ENCODE results near the gene CDRT4.

CDRT4 gene

DNA sequence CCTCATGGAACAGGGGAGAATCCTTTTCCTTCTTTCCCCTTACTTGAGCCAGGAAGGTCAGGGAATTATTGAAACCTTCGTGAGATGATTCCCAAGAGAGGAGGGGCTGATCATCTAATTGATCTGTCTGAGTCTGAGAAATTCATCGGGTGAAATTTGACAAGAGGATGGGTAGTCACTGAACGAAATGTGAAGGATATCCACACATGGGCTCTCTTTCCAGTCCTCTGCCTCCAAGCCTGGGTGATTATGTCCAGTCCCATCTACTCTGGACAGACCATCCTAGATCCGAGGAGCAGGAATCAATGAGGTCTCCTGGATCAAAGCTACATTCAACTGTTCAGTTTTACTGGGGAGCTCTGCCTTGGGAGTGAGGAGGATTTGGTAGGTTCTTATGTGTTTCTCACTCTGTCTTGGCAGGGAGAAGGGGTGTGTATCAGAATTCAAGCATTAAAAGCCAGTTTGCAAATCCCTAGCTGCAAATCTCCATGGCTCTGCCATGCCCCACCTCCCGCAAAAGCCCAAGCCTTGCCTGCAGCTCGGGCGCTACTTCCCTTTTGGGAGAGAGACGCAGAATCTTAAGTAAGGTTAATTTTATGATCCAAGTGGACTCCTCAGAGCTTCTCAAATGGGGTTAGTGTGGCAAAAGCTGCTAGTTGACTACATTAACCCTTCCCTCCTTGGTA, 78.9 kb downstream of the CDRT4 start:
- no peak for FAIRE-seq

DNA sequence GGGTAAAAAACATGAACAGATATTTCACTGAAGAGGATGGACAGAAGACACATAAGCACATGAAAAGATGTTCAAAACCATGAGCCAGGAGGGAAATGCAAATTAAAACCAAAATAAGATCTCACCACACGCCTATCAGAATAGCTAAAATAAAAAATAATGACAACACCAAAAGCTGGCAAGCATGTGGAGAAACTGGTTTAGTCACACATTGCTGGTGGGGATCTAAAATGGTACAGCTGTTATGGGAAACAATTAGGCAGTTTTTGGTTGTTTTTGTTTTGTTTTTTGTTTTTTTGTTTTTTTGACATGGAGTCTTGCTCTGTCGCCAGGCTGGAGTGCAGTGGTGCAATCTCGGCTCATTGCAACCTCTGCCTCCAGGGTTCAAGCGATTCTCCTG, 81.3 kb downstream of the CDRT4 start:
- FAIRE-seq = no peak
